NCI-H1105 (cell line): ENCODE measurements around the gene PRRX2.
"Not testable (repeated sequence)": the region's sequence is repeated elsewhere in the genome, so short reads cannot be mapped to it uniquely, and the experiment has no call there.

ENCODE experiments used
- DNase-seq: peaks from one replicate; lab custom pipeline; 2025; lab: John Stamatoyannopoulos, UW

PRRX2 gene

GRCh38 chr9:129735546-129735945, 70.1 kb downstream of the PRRX2 start:
- no peak for DNase-seq

- no peak for DNase-seq
Measured at GRCh38 chr9:129736334-129736733, 70.9 kb downstream of the PRRX2 start.

- peak; percentile 70 for DNase-seq
Measured at GRCh38 chr9:129737479-129738274, 72.2 kb downstream of the PRRX2 start.

GRCh38 chr9:129739432-129739831, 74.0 kb downstream of the PRRX2 start:
- no peak for DNase-seq

- DNase-seq: no peak
Measured at GRCh38 chr9:129740174-129740573, 74.7 kb downstream of the PRRX2 start.

- no peak for DNase-seq
Measured at GRCh38 chr9:129740666-129741464, 75.4 kb downstream of the PRRX2 start.

- DNase-seq: no peak
Measured at GRCh38 chr9:129745200-129745599, 79.8 kb downstream of the PRRX2 start.

- no peak for DNase-seq
Measured at GRCh38 chr9:129746092-129746777, 80.8 kb downstream of the PRRX2 start.

- no peak for DNase-seq
Measured at GRCh38 chr9:129748249-129748648, 82.8 kb downstream of the PRRX2 start.

GRCh38 chr9:129749052-129749451, 83.6 kb downstream of the PRRX2 start:
- DNase-seq: not testable (repeated sequence)

GRCh38 chr9:129749575-129749974, 84.1 kb downstream of the PRRX2 start:
- DNase-seq: no peak

GRCh38 chr9:129750013-129750638, 84.7 kb downstream of the PRRX2 start:
- DNase-seq: no peak

- peak; percentile 67 for DNase-seq
Measured at GRCh38 chr9:129751841-129752801, 86.7 kb downstream of the PRRX2 start.

GRCh38 chr9:129752900-129753729, 87.7 kb downstream of the PRRX2 start, which contains the start of gene PTGES:
Gene PTGES, minus strand, starts transcription at chr9:129753042. Its CDS starts 30 bp downstream, at chr9:129753012.
- DNase-seq: no peak

GRCh38 chr9:129755151-129755550, 89.7 kb downstream of the PRRX2 start:
- no peak for DNase-seq

GRCh38 chr9:129756191-129756590, 90.7 kb downstream of the PRRX2 start:
- no peak for DNase-seq

- DNase-seq: no peak
Measured at GRCh38 chr9:129757045-129757444, 91.6 kb downstream of the PRRX2 start.

- no peak for DNase-seq
Measured at GRCh38 chr9:129759319-129759718, 93.9 kb downstream of the PRRX2 start.

- no peak for DNase-seq
Measured at GRCh38 chr9:129759804-129760502, 94.5 kb downstream of the PRRX2 start.
